Measurements from ENCODE around the gene EP400.

The EP400 gene

DNA sequence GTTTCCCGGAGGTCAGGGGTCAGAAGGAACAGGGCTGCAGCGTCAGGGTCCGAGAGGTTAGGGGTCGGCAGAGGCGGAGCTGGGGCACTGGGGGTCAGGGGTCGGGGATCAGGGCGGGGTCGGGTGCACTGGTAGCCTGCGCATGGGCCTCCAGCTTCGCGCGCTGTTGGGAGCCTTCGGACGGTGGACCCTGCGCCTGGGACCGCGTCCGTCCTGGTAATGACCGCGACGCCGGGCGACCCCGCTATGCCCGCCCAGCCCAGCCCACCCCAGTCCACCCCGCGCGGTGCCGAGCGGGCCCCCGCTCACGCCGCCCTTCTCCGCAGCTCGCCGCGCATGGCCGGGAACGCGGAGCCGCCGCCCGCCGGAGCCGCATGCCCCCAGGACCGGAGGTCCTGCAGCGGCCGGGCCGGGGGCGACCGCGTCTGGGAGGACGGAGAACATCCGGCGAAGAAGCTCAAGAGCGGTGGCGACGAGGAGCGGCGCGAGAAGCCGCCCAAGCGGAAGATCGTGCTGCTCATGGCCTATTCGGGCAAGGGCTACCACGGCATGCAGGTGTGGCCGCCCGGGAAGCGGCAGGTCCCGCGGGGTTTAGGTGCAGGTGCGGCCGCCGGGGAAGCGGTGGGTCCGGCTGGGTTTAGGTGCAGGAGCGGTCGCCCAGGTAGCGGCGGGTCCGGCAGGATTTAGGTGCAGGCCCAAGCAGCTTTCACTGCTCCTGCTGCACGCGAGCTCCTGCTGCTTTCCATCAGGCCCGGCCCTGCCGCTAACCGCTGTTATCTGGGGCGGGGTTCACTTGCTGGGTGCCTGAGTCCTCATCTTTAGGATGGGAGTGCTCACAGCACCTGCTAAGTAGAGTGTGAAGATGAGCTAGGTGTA is 19.9 kb upstream of the EP400 start:
- peak in 2 of 3 donors; percentile 22 to 33 for DNase-seq
- Histone ChIP-seq H3K4me3 (ENCODE audit: control insufficient read depth in 1 of 7, extremely low read depth in 1 of 7, insufficient read depth in 4 of 7, low read depth in 2 of 7, low read length in 6 of 7) (peak overlapping the region; percentile 68 to 87 (median 79)), H3K36me3 (ENCODE audit: control insufficient read depth in 4 of 4, insufficient read depth in 4 of 4, low read length in 3 of 4) (peaks cover 0 to 32% (median 22%) of the 10 kb centered on the region in 4 experiments), H3K9me3 (ENCODE audit: control extremely low read depth in 1 of 5, control insufficient read depth in 4 of 5, insufficient read depth in 2 of 5, low read depth in 1 of 5, low read length in 4 of 5) (no peaks in the 10 kb centered on the region), H3K27me3 (replicated peaks in 2 of 5; ENCODE audit: control insufficient read depth in 4 of 5, insufficient read depth in 5 of 5, low read length in 4 of 5) (no peaks in the 10 kb centered on the region), H3K4me1 (ENCODE audit: control extremely low read depth in 1 of 4, control insufficient read depth in 4 of 4, insufficient read depth in 4 of 4, low read length in 3 of 4) (peaks cover 0 to 18% (median 17%) of the 10 kb centered on the region in 4 experiments), H3K27ac (ENCODE audit: insufficient read depth in 1 of 2, low read depth in 1 of 2, low read length in 2 of 2, poor library complexity in 1 of 2, severe bottlenecking in 2 of 2) (peak overlapping the region in 1 of 2 experiments; percentile 68)
- POLR2A ChIA-PET, result interaction anchor here (1.6 kb wide), 1 partner anchor 33 kb away, joined by 6 read pairs; no protein-coding TSS in a partner anchor
- under 1% methylated on average over 68 of the region's 87 CpGs for WGBS (ENCODE audit: insufficient coverage)
- CTCF ChIA-PET, result interaction anchor here (1.2 to 1.4 kb wide), 3 partner anchors 9 to 15 kb away, joined by 3 to 4 read pairs (median 4); no protein-coding TSS in a partner anchor

GRCh38 chr12:131930510-131930909 is 19.2 kb upstream of the EP400 start:
- POLR2A ChIA-PET, result interaction anchor here (1.6 kb wide), 1 partner anchor 33 kb away, joined by 6 read pairs; no protein-coding TSS in a partner anchor
- Histone ChIP-seq H3K4me1 (ENCODE audit: control extremely low read depth in 1 of 4, control insufficient read depth in 4 of 4, insufficient read depth in 4 of 4, low read length in 3 of 4) (peaks cover 0 to 18% (median 15%) of the 10 kb centered on the region in 4 experiments), H3K4me3 (ENCODE audit: control insufficient read depth in 1 of 7, extremely low read depth in 1 of 7, insufficient read depth in 4 of 7, low read depth in 2 of 7, low read length in 6 of 7) (peak overlapping the region in 6 of 7 experiments; percentile 68 to 87 (median 80)), H3K9me3 (ENCODE audit: control extremely low read depth in 1 of 5, control insufficient read depth in 4 of 5, insufficient read depth in 2 of 5, low read depth in 1 of 5, low read length in 4 of 5) (no peaks in the 10 kb centered on the region), H3K27me3 (replicated peaks in 2 of 5; ENCODE audit: control insufficient read depth in 4 of 5, insufficient read depth in 5 of 5, low read length in 4 of 5) (no peaks in the 10 kb centered on the region), H3K36me3 (ENCODE audit: control insufficient read depth in 4 of 4, insufficient read depth in 4 of 4, low read length in 3 of 4) (peaks cover 0 to 39% (median 26%) of the 10 kb centered on the region in 4 experiments), H3K27ac (ENCODE audit: insufficient read depth in 1 of 2, low read depth in 1 of 2, low read length in 2 of 2, poor library complexity in 1 of 2, severe bottlenecking in 2 of 2) (no peak overlapping the region)
- no peak for DNase-seq
- CTCF ChIA-PET, result interaction anchor here (1.2 to 1.4 kb wide), 2 partner anchors 12 to 15 kb away, joined by 4 read pairs; no protein-coding TSS in a partner anchor
- WGBS (ENCODE audit: insufficient coverage), result 100% methylated on average over 4 of the region's 9 CpGs

- Histone ChIP-seq H3K27ac (ENCODE audit: insufficient read depth in 1 of 2, low read depth in 1 of 2, low read length in 2 of 2, poor library complexity in 1 of 2, severe bottlenecking in 2 of 2) (no peak overlapping the region), H3K27me3 (replicated peaks in 2 of 5; ENCODE audit: control insufficient read depth in 4 of 5, insufficient read depth in 5 of 5, low read length in 4 of 5) (no peaks in the 10 kb centered on the region), H3K4me1 (ENCODE audit: control extremely low read depth in 1 of 4, control insufficient read depth in 4 of 4, insufficient read depth in 4 of 4, low read length in 3 of 4) (peaks cover 0 to 15% (median 14%) of the 10 kb centered on the region in 4 experiments), H3K9me3 (ENCODE audit: control extremely low read depth in 1 of 5, control insufficient read depth in 4 of 5, insufficient read depth in 2 of 5, low read depth in 1 of 5, low read length in 4 of 5) (no peaks in the 10 kb centered on the region), H3K4me3 (ENCODE audit: control insufficient read depth in 1 of 7, extremely low read depth in 1 of 7, insufficient read depth in 4 of 7, low read depth in 2 of 7, low read length in 6 of 7) (no peak overlapping the region), H3K36me3 (ENCODE audit: control insufficient read depth in 4 of 4, insufficient read depth in 4 of 4, low read length in 3 of 4) (peaks cover 0 to 54% (median 32%) of the 10 kb centered on the region in 4 experiments)
- ChIA-PET CTCF (no interaction called here), POLR2A (no interaction called here)
- WGBS (ENCODE audit: insufficient coverage), result 98% methylated on average over 5 of the region's 8 CpGs
- no peak for DNase-seq
Observed at GRCh38 chr12:131933387-131933786, 16.4 kb upstream of the EP400 start.

DNA sequence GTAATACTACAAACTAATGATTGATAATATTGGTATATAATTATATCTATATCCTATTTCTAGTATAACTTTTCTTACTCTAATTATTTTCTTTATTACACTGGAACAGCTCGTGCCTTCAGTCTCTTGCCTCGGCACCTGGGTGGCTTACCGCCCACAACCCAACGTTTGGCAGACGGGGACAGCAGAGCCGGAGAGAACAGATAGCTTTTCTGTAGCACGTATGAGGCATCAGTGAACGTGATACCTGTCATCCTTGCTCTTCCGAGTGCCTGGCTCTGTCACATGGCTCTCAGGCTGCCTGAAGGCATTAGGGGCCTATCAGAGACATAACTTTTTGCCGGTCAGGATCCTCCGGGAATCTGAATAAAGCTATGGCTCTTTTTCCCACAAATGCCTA is 15.2 kb upstream of the EP400 start:
- WGBS (ENCODE audit: insufficient coverage), result 98% methylated on average over 9 of the region's 11 CpGs
- POLR2A ChIA-PET, result no interaction called here
- CTCF ChIA-PET, result no interaction called here
- Histone ChIP-seq H3K27ac (ENCODE audit: insufficient read depth in 1 of 2, low read depth in 1 of 2, low read length in 2 of 2, poor library complexity in 1 of 2, severe bottlenecking in 2 of 2) (no peak overlapping the region), H3K36me3 (ENCODE audit: control insufficient read depth in 4 of 4, insufficient read depth in 4 of 4, low read length in 3 of 4) (peaks cover 0 to 64% (median 36%) of the 10 kb centered on the region in 4 experiments), H3K4me3 (ENCODE audit: control insufficient read depth in 1 of 7, extremely low read depth in 1 of 7, insufficient read depth in 4 of 7, low read depth in 2 of 7, low read length in 6 of 7) (no peak overlapping the region), H3K27me3 (replicated peaks in 2 of 5; ENCODE audit: control insufficient read depth in 4 of 5, insufficient read depth in 5 of 5, low read length in 4 of 5) (no peaks in the 10 kb centered on the region), H3K9me3 (ENCODE audit: control extremely low read depth in 1 of 5, control insufficient read depth in 4 of 5, insufficient read depth in 2 of 5, low read depth in 1 of 5, low read length in 4 of 5) (no peaks in the 10 kb centered on the region), H3K4me1 (ENCODE audit: control extremely low read depth in 1 of 4, control insufficient read depth in 4 of 4, insufficient read depth in 4 of 4, low read length in 3 of 4) (peaks cover 0 to 12% (median 11%) of the 10 kb centered on the region in 4 experiments)
- DNase-seq, result no peak

DNA sequence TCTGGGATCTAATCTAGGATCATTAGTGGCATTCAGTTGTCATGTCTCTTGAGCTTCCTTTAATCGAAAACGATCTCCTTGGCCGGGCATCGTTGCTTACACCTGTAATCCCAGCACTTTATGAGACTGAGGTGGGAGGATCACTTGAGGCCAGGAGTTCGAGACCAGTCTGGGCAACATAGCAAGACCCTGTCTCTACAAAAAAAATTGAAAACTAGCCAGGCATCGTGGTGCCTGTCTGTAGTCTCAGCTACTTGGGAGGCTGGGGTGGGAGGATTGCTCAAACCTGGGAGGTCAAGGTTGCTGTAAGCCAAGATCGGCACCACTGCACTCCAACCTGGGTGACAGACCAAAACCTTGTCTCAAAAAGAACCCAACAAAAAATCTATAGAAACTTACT is 11.7 kb upstream of the EP400 start:
- H3K27ac ChIP-seq (ENCODE audit: insufficient read depth in 1 of 2, low read depth in 1 of 2, low read length in 2 of 2, poor library complexity in 1 of 2, severe bottlenecking in 2 of 2), result no peak overlapping the region
- H3K36me3 ChIP-seq (ENCODE audit: control insufficient read depth in 4 of 4, insufficient read depth in 4 of 4, low read length in 3 of 4), result peaks cover 8 to 81% (median 43%) of the 10 kb centered on the region in 4 experiments
- 81% methylated on average over 6 of the region's 7 CpGs for WGBS (ENCODE audit: insufficient coverage)
- ChIA-PET POLR2A (no interaction called here), CTCF (interaction anchor here (1.0 kb wide), 1 partner anchor 9 kb away, joined by 3 read pairs; the partner anchor contains the start of gene PUS1)
- no peaks in the 10 kb centered on the region for H3K27me3 ChIP-seq (replicated peaks in 2 of 5; ENCODE audit: control insufficient read depth in 4 of 5, insufficient read depth in 5 of 5, low read length in 4 of 5)
- H3K9me3 ChIP-seq (ENCODE audit: control extremely low read depth in 1 of 5, control insufficient read depth in 4 of 5, insufficient read depth in 2 of 5, low read depth in 1 of 5, low read length in 4 of 5), result no peaks in the 10 kb centered on the region
- no peak overlapping the region for H3K4me3 ChIP-seq (ENCODE audit: control insufficient read depth in 1 of 7, extremely low read depth in 1 of 7, insufficient read depth in 4 of 7, low read depth in 2 of 7, low read length in 6 of 7)
- H3K4me1 ChIP-seq (ENCODE audit: control extremely low read depth in 1 of 4, control insufficient read depth in 4 of 4, insufficient read depth in 4 of 4, low read length in 3 of 4), result no peaks in the 10 kb centered on the region
- DNase-seq, result no peak

DNA sequence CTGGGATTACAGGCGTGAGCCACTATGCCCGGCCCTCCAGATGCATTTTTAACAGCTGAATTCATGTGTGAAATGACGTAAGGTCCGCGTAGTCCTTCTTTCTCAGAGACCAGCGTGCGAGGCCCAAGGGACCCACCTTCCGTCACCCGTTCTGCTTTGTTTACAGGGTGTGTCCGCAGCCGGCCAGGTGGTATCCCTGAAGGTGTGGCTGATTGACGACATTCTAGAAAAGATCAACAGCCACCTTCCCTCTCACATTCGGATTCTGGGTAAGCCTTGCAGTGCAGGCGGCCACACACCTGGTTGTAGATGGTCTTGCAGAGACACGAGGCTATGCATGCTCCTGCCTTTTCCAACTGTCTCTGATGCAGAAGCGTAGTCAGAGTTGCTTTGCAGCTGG is 10.7 kb upstream of the EP400 start:
- WGBS (ENCODE audit: insufficient coverage), result 95% methylated on average over 15 of the region's 16 CpGs
- H3K27ac ChIP-seq (ENCODE audit: insufficient read depth in 1 of 2, low read depth in 1 of 2, low read length in 2 of 2, poor library complexity in 1 of 2, severe bottlenecking in 2 of 2), result no peak overlapping the region

GRCh38 chr12:131940141-131940547 is 9.6 kb upstream of the EP400 start:
- no peak overlapping the region for H3K27ac ChIP-seq (ENCODE audit: insufficient read depth in 1 of 2, low read depth in 1 of 2, low read length in 2 of 2, poor library complexity in 1 of 2, severe bottlenecking in 2 of 2)
- 100% methylated on average over 1 of the region's 8 CpGs for WGBS (ENCODE audit: insufficient coverage)
- DNase-seq, result no peak
- H3K9me3 ChIP-seq (ENCODE audit: control extremely low read depth in 1 of 5, control insufficient read depth in 4 of 5, insufficient read depth in 2 of 5, low read depth in 1 of 5, low read length in 4 of 5), result no peaks in the 10 kb centered on the region
- peaks cover 14 to 78% (median 48%) of the 10 kb centered on the region in 4 experiments for H3K36me3 ChIP-seq (ENCODE audit: control insufficient read depth in 4 of 4, insufficient read depth in 4 of 4, low read length in 3 of 4)
- H3K4me1 ChIP-seq (ENCODE audit: control extremely low read depth in 1 of 4, control insufficient read depth in 4 of 4, insufficient read depth in 4 of 4, low read length in 3 of 4), result no peaks in the 10 kb centered on the region
- ChIA-PET POLR2A (no interaction called here), CTCF (no interaction called here)
- H3K27me3 ChIP-seq (replicated peaks in 2 of 5; ENCODE audit: control insufficient read depth in 4 of 5, insufficient read depth in 5 of 5, low read length in 4 of 5), result no peaks in the 10 kb centered on the region
- no peak overlapping the region for H3K4me3 ChIP-seq (ENCODE audit: control insufficient read depth in 1 of 7, extremely low read depth in 1 of 7, insufficient read depth in 4 of 7, low read depth in 2 of 7, low read length in 6 of 7)

More for the DNA sequence above, 10.7 kb upstream of the EP400 start:
- H3K4me1 ChIP-seq (ENCODE audit: control extremely low read depth in 1 of 4, control insufficient read depth in 4 of 4, insufficient read depth in 4 of 4, low read length in 3 of 4), result no peaks in the 10 kb centered on the region
- no peaks in the 10 kb centered on the region for H3K9me3 ChIP-seq (ENCODE audit: control extremely low read depth in 1 of 5, control insufficient read depth in 4 of 5, insufficient read depth in 2 of 5, low read depth in 1 of 5, low read length in 4 of 5)
- DNase-seq, result no peak
- CTCF ChIA-PET, result interaction anchor here (0.6 to 1.0 kb wide), 2 partner anchors 10 to 576 kb away, joined by 3 read pairs; partner anchors contain the start of gene PUS1
- H3K36me3 ChIP-seq (ENCODE audit: control insufficient read depth in 4 of 4, insufficient read depth in 4 of 4, low read length in 3 of 4), result peaks cover 14 to 81% (median 47%) of the 10 kb centered on the region in 4 experiments
- POLR2A ChIA-PET, result no interaction called here
- no peaks in the 10 kb centered on the region for H3K27me3 ChIP-seq (replicated peaks in 2 of 5; ENCODE audit: control insufficient read depth in 4 of 5, insufficient read depth in 5 of 5, low read length in 4 of 5)
- H3K4me3 ChIP-seq (ENCODE audit: control insufficient read depth in 1 of 7, extremely low read depth in 1 of 7, insufficient read depth in 4 of 7, low read depth in 2 of 7, low read length in 6 of 7), result no peak overlapping the region

All from common myeloid progenitor, CD34-positive (primary cell).